Mononuclear cell (primary cell): Measurements from ENCODE around the gene POLD2. TPM values are rescaled to one million over a fixed set of nuclear protein-coding genes. Genes with fewer than 3 reads are reported as not detected.

Experiments
- H3K27me3 ChIP-seq: 2 replicates; pipeline ENCODE4 v1.6.0; 2011; ENCODE audit warnings: low read length, control low read depth; ENCODE audit not compliant: insufficient read depth
- H3K4me1 ChIP-seq: 2 replicates; pipeline ENCODE4 v1.5.1; 2011; ENCODE audit warnings: mild to moderate bottlenecking, low read length, control low read depth; ENCODE audit not compliant: insufficient read depth
- H3K4me3 ChIP-seq: 2 replicates; pipeline ENCODE4 v1.5.1; 2011; ENCODE audit warnings: mild to moderate bottlenecking, low read length, moderate library complexity
- H3K9me3 ChIP-seq: 2 replicates; pipeline ENCODE4 v1.5.1; 2011; ENCODE audit warnings: low read depth, mild to moderate bottlenecking, control low read depth, low read length
- total RNA-seq: library from RNA; depleted of rRNA; stranded (reverse); fragments of >200 nt; gene quantifications from one replicate; pipeline ENCODE4 v1.2.3, GENCODE V29; 2012

POLD2 gene
- total RNA-seq, 1 donor, result 14.9 TPM

- no peaks in the 10 kb centered on the region for H3K27me3 ChIP-seq
- no peaks in the 10 kb centered on the region for H3K9me3 ChIP-seq
- peaks cover 16% of the 10 kb centered on the region for H3K4me1 ChIP-seq
- H3K4me3 ChIP-seq, result no peak within 1 kb of the TSS
Measured at GRCh38 chr7:44065431-44066110, 57.8 kb downstream of the POLD2 start, which contains the start of gene PGAM2. TSS of gene PGAM2 (minus strand) at chr7:44065567. CDS start at chr7:44065529, 38 bp downstream.

DNA sequence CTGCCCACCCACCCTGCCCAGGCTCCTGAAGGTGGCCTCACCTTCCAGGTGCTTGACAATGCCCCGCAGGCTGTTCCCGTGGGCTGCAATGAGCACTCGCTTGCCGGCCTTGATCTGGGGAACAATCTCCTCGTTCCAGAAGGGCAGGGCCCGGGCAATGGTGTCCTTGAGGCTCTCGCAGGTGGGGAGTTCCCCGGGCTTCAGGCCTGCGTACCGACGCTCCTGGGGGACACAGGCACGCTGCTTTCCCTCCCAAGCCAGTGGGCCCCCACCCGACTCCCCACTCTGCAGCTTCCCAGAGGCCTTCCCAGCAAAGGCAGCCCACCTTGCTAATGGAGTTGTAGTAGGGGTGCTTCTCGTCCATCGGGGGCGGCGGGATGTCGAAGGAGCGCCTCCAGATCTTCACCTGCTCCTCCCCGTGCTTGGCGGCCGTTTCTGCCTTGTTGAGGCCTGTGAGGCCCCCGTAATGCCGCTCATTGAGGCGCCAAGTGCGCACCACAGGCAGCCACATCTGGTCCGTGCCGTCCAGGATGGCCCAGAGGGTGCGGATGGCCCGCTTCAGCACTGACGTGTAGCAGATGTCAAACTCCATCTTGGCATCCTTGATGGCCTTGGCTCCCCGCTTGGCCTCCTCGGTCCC is 58.4 kb downstream of the POLD2 start:
- H3K27me3 ChIP-seq, result no peaks in the 10 kb centered on the region
- peaks cover 16% of the 10 kb centered on the region for H3K4me1 ChIP-seq
- H3K4me3 ChIP-seq, result no peak overlapping the region
- no peaks in the 10 kb centered on the region for H3K9me3 ChIP-seq

Other genes with a start within 250 kb of the POLD2 start
- 19.2 TPM for gene URGCP, start 217.0 kb downstream of the POLD2 start, total RNA-seq
- 6.3 TPM for gene UBE2D4, start 197.1 kb downstream of the POLD2 start, total RNA-seq
- under 0.01 TPM for gene SPDYE1, start 125.7 kb downstream of the POLD2 start, total RNA-seq
- gene DBNL, start 78.8 kb downstream of the POLD2 start, total RNA-seq, result 100 TPM
- gene PGAM2, start 58.0 kb downstream of the POLD2 start, total RNA-seq, result 0.63 TPM
- 15.6 TPM for gene POLM, start 41.0 kb downstream of the POLD2 start, total RNA-seq
- gene AEBP1, start 19.2 kb downstream of the POLD2 start, total RNA-seq, result 5.4 TPM
- not detected for gene MYL7, start 17.8 kb upstream of the POLD2 start, total RNA-seq
- gene GCK, start 65.9 kb upstream of the POLD2 start, total RNA-seq, result 0.21 TPM
- gene YKT6, start 77.4 kb upstream of the POLD2 start, total RNA-seq, result 39.0 TPM
- gene CAMK2B, start 202.0 kb upstream of the POLD2 start, total RNA-seq, result not detected